HepG2 (cell line): ENCODE data around the gene CTDSP2. TPM values are rescaled to one million over a fixed set of nuclear protein-coding genes. Genes with fewer than 3 reads are reported as not detected.

Experiments used
- ARID4A ChIP-seq: sonication (generic); formaldehyde crosslinking; IDR thresholded peaks from 2 replicates; pipeline ENCODE4 v1.5.0; 2020; ENCODE audit warnings: mild to moderate bottlenecking, missing genetic modification reagents, borderline replicate concordance
- ATF7 ChIP-seq, 2 experiments: fragments of 450-650 bp in 1 of 2; sonication (generic) in 1 of 2; formaldehyde crosslinking in 1 of 2; IDR thresholded peaks; 2 replicates each; pipeline versions ENCODE4 v1.4.0 to v1.6.1; 2016 to 2020; ENCODE audit warnings: antibody characterized with exemption in 1 of 2, mild to moderate bottlenecking in 1 of 2, missing genetic modification reagents in 1 of 2
- MAFG ChIP-seq: sonication (generic); formaldehyde crosslinking; IDR thresholded peaks from 2 replicates; pipeline ENCODE4 v1.5.1; 2020; ENCODE audit warnings: mild to moderate bottlenecking, missing genetic modification reagents
- MIER3 ChIP-seq: IDR thresholded peaks from 2 replicates; pipeline ENCODE4 v1.6.1; 2016; ENCODE audit warnings: missing compliant biosample characterization, borderline replicate concordance
- RFX1 ChIP-seq: fragments of 450-650 bp; IDR thresholded peaks from 2 replicates; pipeline ENCODE4 v1.6.1; 2017
- TERF1 ChIP-seq: sonication (generic); formaldehyde crosslinking; IDR thresholded peaks from 2 replicates; pipeline ENCODE4 v1.8.0; 2022; ENCODE audit warnings: mild to moderate bottlenecking, missing genetic modification reagents, moderate library complexity
- ZBTB40 ChIP-seq, 2 experiments: fragments of 450-650 bp in 1 of 2; sonication (generic) in 1 of 2; formaldehyde crosslinking in 1 of 2; IDR thresholded peaks; 2 replicates each; pipeline versions ENCODE4 v1.6.1 to v1.8.0; 2016 to 2022; ENCODE audit warnings: antibody characterized with exemption in 1 of 2, mild to moderate bottlenecking in 1 of 2, missing genetic modification reagents in 1 of 2
- ZNF235 ChIP-seq: sonication (generic); formaldehyde crosslinking; IDR thresholded peaks from 2 replicates; pipeline ENCODE4 v1.8.1; 2023; ENCODE audit warnings: mild to moderate bottlenecking, missing genetic modification reagents, borderline replicate concordance
- ZNF274 ChIP-seq: sonication (generic); formaldehyde crosslinking; IDR thresholded peaks from 2 replicates; pipeline ENCODE4 v1.5.1; 2020; ENCODE audit warnings: mild to moderate bottlenecking, missing genetic modification reagents
- ZNF564 ChIP-seq: sonication (generic); formaldehyde crosslinking; IDR thresholded peaks from 2 replicates; pipeline ENCODE4 v1.8.1; 2023; ENCODE audit warnings: mild to moderate bottlenecking, missing genetic modification reagents
- ZNF800 ChIP-seq: sonication (generic); formaldehyde crosslinking; IDR thresholded peaks from 2 replicates; pipeline ENCODE4 v1.4.0; 2020; ENCODE audit warnings: missing genetic modification reagents
- ZNF879 ChIP-seq: sonication (generic); formaldehyde crosslinking; IDR thresholded peaks from 2 replicates; pipeline ENCODE4 v1.8.1; 2023; ENCODE audit warnings: missing genetic modification reagents
- polyA plus RNA-seq, 8 experiments: library from polyadenylated mRNA; depleted of rRNA in 3 of 8; stranded (reverse) in 7 of 8; unstranded in 1 of 8; fragments of >200 nt; fragmentation: Illumina TruSeq in 4 of 8; extraction: Trizol in 4 of 8; gene quantifications; 2 replicates each; pipeline versions ENCODE4 v1.2.1 to v1.2.3, GENCODE V29; 2011 to 2016; ENCODE audit warnings: low read depth in 4 of 8, missing spikeins in 1 of 8, mixed read lengths in 1 of 8; ENCODE audit not compliant: insufficient read depth in 1 of 8
- total RNA-seq, 5 experiments: library from RNA; depleted of rRNA; stranded (reverse); fragments of >200 nt; fragmentation: Illumina TruSeq; extraction: Trizol; gene quantifications; 2 replicates each; pipeline ENCODE4 v1.2.3, GENCODE V29; 2016; ENCODE audit warnings: low read depth in 1 of 5

The CTDSP2 gene
- total and polyA plus RNA-seq, 2 of the 13 experiments (the other 11 are each of a cell fraction or from before 2014, with no cell fraction given), result 38.1 to 82.5 TPM

- TF ChIP-seq ZBTB40 (IDR thresholded peaks at IDR 0.05) (no peak), ZBTB40 (CRISPR knock-in tag; IDR thresholded peaks at IDR 0.05) (peak; percentile 77), ZNF800 (no peak; the same call in 1 of the 2 replicates), ATF7 (IDR thresholded peaks at IDR 0.05) (no peak; the same call in 1 of the 2 replicates), ATF7 (CRISPR knock-in tag; IDR thresholded peaks at IDR 0.05) (peak; percentile 99), ZNF879 (CRISPR knock-in tag) (no peak), ARID4A (peak; percentile 100), ZNF235 (peak; percentile 90), ZNF274 (CRISPR knock-in tag) (peak; percentile 42; the same call in 1 of the 2 replicates), MAFG (CRISPR knock-in tag) (no peak), TERF1 (no peak), RFX1 (no peak), ZNF564 (peak; percentile 75), MIER3 (peak; percentile 74; the same call in 1 of the 2 replicates)
Measured at GRCh38 chr12:57771873-57772428, 74.6 kb downstream of the CTDSP2 start, which contains the start of gene METTL1 (continued).
